GM21619 (cell line): ENCODE results near the gene PLOD3.

ENCODE experiments used
- ATAC-seq: cut with Tn5 transposase; IDR thresholded peaks from one replicate; pipeline ENCODE4 v1.9.1; 2021; ENCODE audit not compliant: unreplicated experiment

PLOD3 gene

GRCh38 chr7:101239191-101239950 lies 22.0 kb upstream of the PLOD3 start:
- ATAC-seq: no peak

GRCh38 chr7:101238226-101239182 lies 21.1 kb upstream of the PLOD3 start:
- no peak for ATAC-seq

GRCh38 chr7:101237206-101238067 lies 20.1 kb upstream of the PLOD3 start, which contains the start of gene CLDN15:
Gene CLDN15, minus strand, starts transcription at chr7:101237802. Its CDS starts 221 bp downstream, at chr7:101237581.
- no peak for ATAC-seq

GRCh38 chr7:101236292-101236835 lies 19.0 kb upstream of the PLOD3 start:
- no peak for ATAC-seq

GRCh38 chr7:101235522-101235921 lies 18.1 kb upstream of the PLOD3 start:
- ATAC-seq: no peak

- ATAC-seq: no peak
Observed at GRCh38 chr7:101235050-101235449, 17.7 kb upstream of the PLOD3 start.

GRCh38 chr7:101234636-101235035 lies 17.3 kb upstream of the PLOD3 start:
- no peak for ATAC-seq

- no peak for ATAC-seq
Observed at GRCh38 chr7:101233907-101234547, 16.6 kb upstream of the PLOD3 start.

- no peak for ATAC-seq
Observed at GRCh38 chr7:101232141-101232850, 14.9 kb upstream of the PLOD3 start.

GRCh38 chr7:101231644-101232043 lies 14.3 kb upstream of the PLOD3 start:
- ATAC-seq: no peak

- ATAC-seq: no peak
Observed at GRCh38 chr7:101226721-101227120, 9.3 kb upstream of the PLOD3 start.

GRCh38 chr7:101225650-101226049 lies 8.3 kb upstream of the PLOD3 start:
- no peak for ATAC-seq

- ATAC-seq: no peak
Observed at GRCh38 chr7:101223528-101223927, 6.1 kb upstream of the PLOD3 start.

- ATAC-seq: no peak
Observed at GRCh38 chr7:101222275-101222830, 5.0 kb upstream of the PLOD3 start.

GRCh38 chr7:101220295-101220694 lies 2.9 kb upstream of the PLOD3 start:
- ATAC-seq: no peak

- ATAC-seq: peak; percentile 9
Observed at GRCh38 chr7:101218236-101219125, 1.1 kb upstream of the PLOD3 start.

- ATAC-seq: peak; percentile 23
Observed at GRCh38 chr7:101216860-101217387, 457 bp downstream of the PLOD3 start.
